GM12801 (cell line): ENCODE results near the gene IFNL3.

Source experiments
- TF ChIP-seq, protein P1 (sequence below): IDR thresholded peaks from one replicate; pipeline ENCODE4 v1.5.1; 2011; ENCODE audit warnings: control low read depth; ENCODE audit not compliant: insufficient read length; ENCODE audit errors: extremely low read depth

Gene IFNL3

DNA sequence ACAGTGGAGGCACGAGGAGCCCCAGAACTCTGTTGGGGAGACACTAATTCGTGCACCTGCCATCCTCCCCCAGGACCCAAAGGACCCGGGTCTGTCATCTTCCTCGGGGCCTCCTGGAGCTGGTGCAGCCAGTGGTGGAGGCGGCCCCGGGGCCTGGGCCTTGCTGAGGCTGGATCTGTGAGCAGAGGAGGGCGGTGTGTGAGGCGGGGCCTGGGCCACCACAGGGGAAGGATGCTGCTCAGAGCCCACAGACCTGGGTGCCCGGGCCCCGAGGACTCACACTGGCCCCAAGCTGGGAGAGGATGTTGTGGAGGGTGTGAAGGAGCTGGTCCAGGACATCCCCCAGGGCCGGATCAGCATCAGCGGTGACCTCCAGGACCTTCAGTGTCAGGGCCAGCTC, 8.3 kb downstream of the IFNL3 start:
- TF ChIP-seq, protein P1, sequence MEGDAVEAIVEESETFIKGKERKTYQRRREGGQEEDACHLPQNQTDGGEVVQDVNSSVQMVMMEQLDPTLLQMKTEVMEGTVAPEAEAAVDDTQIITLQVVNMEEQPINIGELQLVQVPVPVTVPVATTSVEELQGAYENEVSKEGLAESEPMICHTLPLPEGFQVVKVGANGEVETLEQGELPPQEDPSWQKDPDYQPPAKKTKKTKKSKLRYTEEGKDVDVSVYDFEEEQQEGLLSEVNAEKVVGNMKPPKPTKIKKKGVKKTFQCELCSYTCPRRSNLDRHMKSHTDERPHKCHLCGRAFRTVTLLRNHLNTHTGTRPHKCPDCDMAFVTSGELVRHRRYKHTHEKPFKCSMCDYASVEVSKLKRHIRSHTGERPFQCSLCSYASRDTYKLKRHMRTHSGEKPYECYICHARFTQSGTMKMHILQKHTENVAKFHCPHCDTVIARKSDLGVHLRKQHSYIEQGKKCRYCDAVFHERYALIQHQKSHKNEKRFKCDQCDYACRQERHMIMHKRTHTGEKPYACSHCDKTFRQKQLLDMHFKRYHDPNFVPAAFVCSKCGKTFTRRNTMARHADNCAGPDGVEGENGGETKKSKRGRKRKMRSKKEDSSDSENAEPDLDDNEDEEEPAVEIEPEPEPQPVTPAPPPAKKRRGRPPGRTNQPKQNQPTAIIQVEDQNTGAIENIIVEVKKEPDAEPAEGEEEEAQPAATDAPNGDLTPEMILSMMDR: no peak

DNA sequence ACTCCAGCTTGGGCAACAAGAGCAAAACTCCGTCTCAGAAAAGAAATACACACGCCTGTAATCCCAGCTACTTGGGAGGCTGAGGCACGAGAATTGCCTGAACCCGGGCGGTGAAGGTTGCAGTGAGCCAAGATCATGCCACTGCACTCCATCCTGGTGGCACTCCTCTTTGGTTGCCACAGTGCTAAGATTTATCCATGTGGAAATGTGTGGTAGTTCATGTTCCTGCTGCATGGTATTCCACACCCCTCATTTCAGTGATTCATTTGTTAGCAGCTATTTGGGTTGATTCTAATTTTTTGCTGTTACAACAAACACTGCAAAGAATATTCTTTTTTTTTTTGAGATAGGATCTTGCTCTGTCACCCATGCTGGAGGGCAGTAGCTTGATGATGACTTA, 12.1 kb downstream of the IFNL3 start:
- TF ChIP-seq, protein P1: no peak

DNA sequence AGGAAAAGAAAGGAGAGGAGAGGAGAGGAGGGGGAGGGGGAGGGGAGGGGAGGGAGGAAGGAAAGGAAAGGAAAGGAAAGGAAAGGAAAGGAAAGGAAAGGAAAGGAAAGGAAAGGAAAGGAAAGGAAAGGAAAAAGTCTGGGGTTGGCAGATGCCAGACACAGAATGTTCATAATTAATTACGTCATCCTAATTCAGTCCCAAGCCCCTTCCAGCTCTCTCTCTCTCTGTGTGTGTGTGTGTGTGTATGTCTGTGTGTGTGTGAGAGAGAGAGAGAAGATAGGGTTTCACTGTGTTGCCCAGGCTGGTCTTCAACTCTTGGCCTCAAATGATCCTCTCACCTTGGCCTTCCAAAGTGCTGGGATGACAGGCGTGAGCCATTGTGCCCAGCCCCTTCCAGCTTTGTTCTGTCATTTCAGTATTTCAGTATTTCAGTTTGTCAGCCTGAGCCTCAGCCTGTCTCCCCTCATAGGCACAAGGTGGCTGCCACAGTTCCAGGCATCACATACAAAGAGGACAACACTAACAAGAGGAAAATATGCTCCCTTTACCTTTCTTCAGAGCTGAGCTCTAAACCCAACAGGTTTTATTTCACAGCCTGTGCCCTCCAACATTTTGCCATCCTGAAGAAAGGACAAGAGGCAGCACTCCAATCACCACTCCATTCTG, 14.6 kb downstream of the IFNL3 start:
- TF ChIP-seq, protein P1: no peak

DNA sequence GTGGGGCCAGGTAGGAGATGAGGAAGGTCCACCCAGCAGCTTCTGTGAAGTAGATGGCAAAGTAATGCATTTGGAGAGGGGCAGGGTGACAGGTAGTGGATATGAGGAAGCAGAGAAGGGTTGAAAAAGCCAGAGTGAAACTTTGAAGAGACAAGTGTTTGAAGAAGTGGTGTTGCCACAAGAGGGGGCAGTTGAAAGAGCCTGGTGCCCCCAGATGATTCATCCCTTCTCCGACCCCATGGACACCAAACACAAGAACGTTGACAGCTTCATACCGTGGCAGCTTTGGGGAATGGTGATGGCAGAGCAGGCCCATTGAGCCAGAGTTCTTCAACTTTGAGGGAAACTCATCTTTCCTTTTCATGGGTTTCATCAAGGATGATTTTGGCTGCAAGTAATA, 19.9 kb downstream of the IFNL3 start:
- TF ChIP-seq, protein P1: no peak

DNA sequence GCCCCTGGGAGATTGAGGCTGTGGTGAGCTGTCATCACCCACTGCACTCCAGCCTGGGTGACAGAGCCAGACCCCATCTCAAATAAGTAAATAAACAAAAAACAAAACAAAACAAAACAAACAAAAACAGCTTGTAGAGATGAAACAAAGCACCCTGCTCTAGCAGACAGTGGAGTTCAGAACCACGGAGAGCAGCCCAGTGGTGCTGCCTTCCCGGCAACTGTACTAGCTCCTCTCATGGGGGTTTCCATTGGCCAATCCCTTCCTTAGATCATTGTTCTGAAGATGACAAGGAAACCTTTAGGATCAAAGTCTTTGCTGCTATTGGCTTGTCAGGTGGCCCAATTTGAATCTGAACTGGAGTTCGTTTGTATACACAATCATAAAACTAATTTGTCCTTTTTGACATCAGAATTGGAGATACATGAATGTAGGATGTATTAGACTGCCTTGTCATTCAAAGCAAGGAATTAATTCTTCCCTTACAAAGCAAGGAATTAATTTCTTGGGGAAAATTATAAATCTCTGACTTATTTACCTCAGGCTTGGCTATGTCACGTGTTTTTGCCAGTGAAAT, 21.0 kb downstream of the IFNL3 start:
- TF ChIP-seq, protein P1: no peak

DNA sequence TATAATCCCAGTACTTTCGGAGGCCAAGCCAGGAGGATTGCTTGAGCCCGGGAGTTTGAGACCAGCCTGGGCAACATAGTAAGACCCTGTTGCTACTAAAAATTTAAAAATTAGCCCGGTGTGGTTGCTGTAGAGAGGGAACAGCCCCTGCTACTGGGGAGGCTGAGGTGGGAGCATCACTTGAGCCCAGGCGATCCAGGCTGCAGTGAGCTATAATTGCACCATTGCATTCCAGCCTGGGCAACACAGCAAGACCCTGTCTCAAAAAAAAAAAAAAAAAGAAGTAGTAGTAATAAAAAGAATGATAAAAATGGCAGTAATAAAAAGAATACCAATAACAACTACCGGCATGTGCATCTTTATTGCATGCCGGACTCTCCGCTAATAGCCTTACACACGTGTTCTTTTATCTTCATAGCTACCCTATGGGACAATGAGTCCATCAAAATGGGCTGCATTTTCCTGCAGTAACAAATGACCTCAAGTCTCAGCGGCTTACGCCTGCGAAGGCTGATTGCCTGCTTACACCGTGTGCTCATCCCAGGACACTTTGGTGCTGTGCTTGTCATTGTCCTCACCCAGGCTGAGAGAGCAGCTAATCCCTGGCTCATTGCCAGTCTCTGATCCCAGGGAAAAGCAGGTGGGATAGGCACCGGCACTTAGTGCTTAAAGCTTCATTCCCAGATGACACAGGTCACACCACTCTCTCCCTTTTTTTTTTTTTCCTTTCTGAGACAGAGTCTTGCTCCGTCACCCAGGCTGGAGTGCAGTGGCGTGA, 26.4 kb downstream of the IFNL3 start:
- TF ChIP-seq, protein P1: no peak

DNA sequence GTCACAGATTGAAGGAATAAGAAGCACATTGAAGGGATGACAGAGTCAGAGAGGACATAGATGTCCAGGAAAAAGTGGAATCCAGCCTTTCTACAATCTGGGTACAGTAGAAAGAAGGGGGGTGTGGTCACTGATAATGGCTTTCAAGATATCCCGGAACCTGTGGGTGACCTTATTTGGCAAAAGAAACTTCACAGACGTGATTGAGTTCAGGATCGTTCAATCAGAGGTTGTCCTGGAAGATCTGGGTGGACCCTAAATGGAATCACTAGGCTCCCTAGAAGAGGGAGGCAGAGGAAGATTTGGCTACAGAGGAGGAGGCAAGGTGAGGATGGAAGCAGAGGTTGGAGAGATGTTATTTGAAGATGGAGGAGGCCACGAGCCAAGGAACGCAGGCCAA, 27.7 kb downstream of the IFNL3 start:
- TF ChIP-seq, protein P1: no peak
